GM18873 (cell line): Measurements from ENCODE around the gene IWS1.
A peak's percentile ranks its signal among the peaks of the same experiment; 100 is the strongest.
"Not testable (repeated sequence)": the region's sequence is repeated elsewhere in the genome, so short reads cannot be mapped to it uniquely, and the experiment has no call there.

Source experiments
- ATAC-seq: cut with Tn5 transposase; IDR thresholded peaks from one replicate; pipeline ENCODE4 v1.9.1; 2021; ENCODE audit warnings: mild to moderate bottlenecking, moderate library complexity, moderate number of reproducible peaks; ENCODE audit not compliant: unreplicated experiment, low FRiP score

IWS1 gene

DNA sequence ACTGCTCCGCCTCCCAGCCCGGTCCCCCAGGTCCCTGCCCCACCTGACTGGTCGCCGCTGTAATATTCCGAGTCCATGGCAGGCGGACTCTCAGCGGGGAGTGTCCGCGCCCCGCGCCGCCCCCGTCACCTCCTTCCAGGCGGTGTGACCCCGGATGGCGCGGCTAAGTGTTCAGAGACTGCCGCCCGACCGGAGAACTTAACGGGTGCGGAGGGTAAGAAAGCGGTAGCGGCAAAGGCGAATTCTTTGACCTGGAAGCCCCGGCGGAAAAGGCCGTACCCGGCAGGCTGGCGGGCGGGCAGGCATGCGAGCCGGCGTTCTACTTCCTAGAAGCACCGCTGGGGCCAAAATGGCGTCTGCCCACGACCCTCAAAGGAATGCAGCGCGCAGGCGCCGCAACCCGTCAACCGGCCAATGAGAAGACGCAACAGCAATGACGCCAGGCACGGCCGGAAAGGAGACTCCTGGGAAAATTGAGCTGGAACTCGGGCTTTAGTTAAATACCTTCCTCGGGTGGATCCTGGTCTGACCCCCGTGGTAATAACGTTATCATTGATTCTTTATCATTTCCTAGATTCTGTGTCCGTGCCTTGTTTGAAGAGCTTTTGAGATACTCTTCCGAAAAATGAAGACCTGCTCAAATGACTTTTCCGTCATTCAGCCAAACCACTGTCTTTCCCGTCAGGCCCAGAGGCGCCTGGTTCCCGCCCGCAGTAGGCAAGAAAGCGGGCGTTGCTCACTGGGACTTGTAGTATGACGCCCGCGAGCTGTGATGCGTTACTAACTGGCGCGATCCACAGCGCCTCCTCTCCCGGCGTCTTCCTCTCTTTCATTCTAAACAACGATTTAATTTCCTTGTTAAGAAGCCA is at the start of gene IWS1:
TSS of gene IWS1 (minus strand) at position 358 of the 869 bp plus-strand sequence. CDS start at position 77, 281 bp downstream.
- ATAC-seq: peak; percentile 78

DNA sequence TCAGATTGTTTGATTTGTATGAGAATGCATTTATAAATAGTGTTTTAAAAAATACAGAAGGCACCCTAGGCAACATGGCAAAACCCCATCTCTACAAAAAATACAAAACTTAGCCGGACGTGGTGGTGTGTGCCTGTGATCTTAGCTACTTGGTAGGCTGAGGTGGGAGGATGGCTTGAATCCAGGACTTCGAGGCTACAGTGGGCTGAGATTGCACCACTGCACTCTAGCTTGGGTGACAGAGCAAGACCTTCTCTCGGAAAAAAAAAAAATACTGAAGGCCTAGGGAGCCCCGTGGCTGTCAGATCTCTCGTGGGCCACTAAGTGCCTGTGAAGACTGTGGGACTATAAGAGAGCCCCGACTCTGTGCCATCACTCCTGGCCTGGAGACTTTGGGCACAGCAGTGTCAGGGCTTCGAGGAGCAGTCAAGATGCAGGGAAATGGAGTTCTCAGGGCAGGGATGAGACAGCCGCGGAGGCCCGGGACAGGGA is 49.7 kb upstream of the IWS1 start:
- no peak for ATAC-seq

DNA sequence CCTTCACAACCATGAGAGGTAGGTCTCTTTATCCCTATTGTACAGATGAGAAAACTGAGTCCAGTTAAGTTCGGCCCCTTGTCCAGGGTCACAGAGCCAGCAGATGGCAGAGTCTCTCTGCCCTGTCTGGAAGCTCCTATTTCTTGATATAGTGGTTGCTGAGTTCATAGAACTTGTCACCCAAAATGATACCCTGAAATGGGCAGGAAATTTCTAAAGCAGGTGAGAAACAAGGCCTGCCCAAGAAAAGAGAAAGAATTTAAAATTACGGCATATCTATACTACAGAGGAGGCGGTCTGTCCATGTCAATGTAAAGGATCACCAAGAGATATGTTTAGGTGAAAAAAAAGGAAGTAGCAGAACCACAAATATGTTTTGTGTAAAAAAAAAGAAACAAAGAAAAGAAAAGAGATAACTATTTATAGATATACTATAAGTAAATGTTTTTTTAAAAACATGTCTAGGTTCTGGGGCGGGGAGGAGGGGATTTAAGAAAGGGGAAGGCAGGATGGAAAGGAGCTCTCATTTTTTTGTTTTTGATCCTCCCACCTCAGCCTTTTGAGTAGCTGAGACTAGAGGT is 49.0 kb upstream of the IWS1 start:
- no peak for ATAC-seq

DNA sequence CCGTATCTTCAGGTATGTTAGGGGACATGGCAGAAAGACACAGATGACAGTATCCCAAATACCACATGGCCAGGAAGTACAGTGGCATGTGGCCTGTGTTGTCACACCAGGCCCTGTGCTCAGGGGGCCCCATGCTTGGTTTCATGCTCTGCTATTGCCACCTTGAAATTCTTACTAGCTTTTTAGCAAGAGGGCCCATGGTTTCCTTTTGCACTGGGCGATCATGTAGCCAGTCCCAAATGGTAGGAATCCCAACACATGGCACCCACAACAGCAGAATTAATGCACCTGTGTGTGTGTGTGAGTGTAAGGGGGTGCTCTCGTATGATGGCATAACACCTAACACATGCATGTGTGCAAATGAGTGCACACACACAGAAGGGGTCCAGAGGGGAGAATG is 48.4 kb upstream of the IWS1 start:
- no peak for ATAC-seq

DNA sequence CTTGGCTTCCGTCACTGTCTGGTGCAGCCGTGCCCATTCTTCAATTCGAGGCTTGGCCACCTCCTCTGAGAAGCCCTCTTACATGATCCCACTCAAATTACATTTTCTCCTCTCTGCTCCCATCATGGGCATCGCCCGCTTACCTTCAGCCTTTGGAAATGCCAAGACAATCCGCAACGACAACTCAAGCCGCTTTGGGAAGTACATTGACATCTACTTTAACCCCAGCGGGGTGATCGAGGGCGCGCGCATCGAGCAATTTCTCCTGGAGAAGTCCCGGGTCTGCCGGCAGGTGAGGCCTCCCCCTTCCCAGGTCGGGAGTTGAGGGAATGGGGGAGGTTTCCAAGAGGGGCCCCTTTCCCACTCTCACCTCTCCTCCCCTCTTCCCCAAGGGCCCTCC is 47.5 kb upstream of the IWS1 start:
- no peak for ATAC-seq

DNA sequence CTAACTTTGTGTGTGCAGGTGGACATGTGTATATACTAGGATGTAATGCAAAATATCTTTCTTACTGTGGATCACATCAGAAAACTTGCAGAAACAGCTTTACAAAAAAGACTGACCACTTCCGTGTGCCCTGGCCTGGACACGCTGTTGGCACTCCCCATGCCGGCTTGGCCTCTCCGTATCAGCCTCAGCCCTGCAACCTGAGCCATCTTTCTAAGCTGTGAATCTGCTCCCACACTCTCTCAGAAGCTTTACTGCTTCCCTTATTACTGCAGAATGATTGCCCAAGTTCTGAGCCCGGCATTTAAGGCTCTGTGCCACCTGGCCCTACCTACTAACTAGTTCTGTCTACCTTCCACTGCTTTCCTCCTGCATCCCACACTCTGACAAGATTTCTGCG is 47.0 kb upstream of the IWS1 start:
- ATAC-seq: no peak

DNA sequence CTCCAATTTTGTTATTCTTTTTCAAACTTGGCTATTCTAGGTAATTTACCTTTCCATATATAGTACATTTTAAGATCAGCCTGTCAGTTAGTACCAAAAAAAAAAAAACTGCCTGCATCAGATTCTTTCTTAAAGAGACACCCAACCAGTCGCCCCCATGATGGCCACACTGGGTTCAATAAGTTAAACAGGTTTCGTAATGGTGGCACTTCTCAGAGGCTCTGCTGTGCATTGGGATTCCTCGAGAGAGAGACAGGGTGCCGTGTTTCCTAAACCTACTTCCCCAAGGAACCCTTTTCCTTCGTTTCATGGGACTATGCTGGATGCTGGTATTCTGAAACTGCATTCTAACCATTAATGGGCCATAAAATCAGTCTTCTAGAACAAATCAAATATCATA is 46.6 kb upstream of the IWS1 start:
- no peak for ATAC-seq

DNA sequence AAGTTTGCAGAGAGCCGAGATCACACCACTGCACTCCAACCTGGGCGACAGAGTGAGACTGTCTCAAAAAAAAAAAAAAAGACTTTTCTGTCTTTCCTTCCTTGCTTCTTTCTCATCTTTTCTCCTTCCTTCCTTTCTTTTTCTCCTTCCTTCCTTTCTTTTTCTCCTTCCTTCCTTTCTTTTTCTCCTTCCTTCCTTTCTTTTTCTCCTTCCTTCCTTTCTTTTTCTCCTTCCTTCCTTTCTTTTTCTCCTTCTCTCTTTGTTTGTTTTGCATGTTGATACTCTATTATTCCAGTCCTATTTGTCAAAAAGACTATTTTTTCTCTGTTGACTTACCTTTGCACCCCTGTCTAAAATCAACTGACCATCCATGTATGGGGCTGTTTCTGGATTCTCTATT is 46.1 kb upstream of the IWS1 start:
- not testable (repeated sequence) for ATAC-seq

DNA sequence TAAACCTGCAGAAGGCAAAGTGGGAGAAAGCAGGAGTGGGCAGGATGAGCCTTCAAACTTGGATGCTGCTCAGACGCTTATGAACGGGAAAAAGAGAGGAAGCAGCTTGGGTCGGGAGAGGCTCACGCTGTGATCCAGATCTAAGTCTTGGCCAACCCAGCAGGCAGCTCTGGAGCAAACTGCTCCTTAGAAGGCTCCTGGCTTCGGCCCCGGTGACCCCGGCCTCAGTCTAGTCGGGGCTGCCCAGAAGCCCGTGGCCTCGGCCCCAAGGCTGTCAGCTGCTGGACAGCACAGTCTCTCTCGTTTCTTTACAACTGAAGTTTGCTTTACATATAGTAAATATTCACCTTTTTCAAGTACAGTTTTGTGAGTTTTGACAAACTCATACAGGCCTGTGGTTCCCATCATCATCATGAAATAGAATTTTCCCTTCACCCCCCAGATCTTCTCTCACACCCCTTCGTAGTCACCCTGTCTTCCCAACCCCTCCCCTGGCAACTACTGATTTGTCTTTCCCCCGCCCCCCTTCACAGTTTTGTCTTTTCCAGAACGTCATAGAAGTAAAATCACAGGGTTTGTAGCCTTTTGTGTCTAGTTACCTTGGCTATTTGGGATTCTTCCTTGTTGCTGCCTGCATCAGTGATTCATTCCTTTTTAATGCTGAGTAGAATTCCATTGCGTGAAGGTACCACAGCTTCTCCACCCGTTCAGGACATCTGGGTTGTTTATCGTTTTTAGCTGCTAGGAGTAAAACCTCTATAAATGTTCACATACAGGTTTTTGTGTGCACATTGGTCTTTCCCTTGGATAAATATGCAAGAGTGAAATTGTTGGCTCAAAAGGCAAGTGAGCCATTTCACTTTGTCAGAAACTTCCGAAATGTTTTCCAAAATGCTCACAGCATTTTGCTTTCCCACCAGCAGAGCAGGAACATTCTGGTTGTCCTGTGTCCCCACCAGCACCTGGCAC is 44.3 kb upstream of the IWS1 start:
- no peak for ATAC-seq

DNA sequence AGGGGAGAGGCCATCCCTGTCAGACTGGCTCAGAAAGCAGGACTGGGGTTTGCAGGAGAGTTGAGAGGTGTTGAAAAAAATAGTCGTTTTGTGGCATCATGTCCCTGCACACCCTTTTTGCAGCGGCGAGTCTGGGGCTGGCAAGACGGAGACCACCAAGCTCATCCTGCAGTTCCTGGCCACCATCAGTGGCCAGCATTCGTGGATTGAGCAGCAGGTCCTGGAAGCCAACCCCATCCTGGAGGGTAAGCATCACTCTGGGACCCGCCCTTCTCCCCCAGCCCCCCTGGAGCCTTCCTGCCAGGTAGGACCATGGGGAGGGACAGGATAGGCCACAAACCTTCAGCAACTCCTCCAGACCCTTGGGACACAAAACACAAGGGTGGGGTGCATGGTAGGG is 43.4 kb upstream of the IWS1 start:
- ATAC-seq: no peak

DNA sequence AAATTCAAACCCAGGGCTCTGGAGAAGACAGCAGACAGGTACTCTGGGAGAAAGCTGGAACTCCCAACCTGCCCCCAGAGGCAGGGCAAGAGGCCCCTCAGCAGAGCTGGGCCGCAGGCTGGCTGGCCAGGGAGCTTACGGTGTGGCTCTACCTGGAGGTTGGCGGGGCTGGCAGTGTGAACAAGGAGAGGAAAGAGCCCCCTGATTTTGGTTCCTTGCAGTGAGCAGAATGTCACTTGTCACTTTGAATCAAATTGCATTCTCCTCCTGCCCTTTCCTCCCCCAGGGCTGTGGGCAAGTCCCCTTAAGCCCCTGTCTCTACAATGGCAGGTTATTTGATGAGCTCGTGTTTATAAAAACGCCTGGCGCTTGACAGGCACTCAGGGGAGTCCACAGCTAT is 41.8 kb upstream of the IWS1 start:
- no peak for ATAC-seq

DNA sequence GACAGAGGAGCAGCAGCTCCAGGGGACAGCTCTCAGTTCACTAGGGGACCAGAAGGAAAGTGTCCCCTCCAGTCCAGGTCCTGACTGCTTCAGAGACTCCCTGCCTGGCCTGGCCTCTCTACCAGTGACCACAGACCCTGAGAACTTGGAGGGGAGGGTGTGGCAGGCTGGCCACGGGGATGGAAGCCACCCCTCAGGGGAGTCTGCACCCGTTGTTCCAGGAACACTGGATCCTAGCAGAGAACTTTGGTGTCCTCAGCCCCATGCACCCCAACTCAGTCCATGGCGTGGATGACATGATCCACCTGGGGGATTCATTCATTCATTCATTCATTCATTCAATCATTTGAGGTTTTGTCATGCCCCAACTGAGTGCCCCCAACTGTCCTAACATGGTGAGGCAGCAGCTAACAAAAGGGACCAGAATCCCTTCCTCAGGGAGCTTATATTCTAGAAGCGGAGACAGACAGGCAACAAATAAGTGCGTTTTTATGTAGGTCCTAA is 41.1 kb upstream of the IWS1 start:
- no peak for ATAC-seq

DNA sequence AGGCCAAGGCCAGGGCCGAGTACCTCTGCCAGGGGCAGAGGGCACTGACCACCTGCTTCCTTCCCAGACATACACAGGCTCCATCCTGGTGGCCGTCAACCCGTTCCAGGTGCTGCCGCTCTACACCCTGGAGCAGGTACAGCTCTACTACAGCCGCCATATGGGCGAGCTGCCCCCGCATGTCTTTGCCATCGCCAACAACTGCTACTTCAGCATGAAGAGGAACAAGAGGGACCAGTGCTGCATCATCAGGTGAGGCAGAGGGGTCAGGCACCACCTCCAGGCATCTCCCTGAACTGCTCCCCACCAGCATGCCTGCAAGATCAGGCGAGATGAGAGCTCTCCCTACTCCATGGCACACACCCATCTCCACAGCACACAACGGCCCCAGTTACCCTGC is 40.3 kb upstream of the IWS1 start:
- ATAC-seq: no peak

DNA sequence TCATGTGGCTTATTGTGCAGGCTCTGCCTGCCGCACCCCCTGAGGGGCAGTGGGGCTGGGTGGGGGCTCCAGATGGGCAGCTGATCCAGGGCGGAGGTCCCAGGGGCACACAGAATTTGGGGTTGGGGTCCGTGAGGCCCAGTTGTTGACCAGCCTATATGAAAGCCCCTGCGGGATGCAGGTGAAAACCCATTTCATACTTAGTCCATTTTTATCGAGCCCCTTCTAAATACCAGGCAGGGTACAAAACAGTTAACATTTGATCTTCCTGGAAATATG is 39.8 kb upstream of the IWS1 start:
- ATAC-seq: no peak

DNA sequence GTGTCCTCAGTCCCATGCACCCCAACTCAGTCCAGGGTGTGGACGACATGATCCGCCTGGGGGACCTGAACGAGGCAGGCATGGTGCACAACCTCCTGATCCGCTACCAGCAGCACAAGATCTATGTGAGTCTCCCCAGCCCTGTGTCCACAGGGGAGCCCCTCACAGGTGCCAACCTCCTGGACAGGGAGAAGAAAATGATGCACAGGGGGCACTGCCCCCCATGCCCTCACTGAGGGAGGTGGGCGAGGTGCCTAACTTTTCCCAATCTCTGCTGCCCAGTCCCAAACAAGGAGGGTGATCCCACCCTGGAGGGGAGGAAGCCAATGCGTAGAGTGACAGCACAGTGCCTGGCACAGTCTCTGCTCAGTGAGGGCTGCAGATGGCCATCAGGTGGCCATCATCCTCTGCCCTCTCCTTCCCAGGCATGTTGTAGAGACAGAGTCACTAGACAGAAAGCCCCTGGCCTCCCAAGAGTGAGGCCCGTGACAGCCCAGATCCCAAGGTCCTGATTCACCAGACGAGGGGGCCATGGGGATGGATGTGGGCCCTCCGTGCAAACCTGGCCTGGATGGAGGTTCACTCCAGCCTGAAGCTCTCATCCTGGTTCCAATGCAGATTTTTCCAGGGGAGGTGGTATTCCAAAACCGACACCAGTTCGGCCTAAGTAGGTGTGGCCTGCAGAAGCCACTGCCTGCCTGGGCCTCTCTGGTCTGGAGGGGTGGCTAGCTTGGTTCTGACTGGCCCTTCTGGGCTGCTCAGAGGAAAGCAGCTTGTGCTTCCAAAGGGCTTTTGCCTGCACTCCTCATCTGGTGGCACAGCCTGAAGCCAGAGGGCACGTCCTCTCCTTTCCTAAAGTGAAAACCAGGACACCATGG is 39.2 kb upstream of the IWS1 start:
- ATAC-seq: no peak

DNA sequence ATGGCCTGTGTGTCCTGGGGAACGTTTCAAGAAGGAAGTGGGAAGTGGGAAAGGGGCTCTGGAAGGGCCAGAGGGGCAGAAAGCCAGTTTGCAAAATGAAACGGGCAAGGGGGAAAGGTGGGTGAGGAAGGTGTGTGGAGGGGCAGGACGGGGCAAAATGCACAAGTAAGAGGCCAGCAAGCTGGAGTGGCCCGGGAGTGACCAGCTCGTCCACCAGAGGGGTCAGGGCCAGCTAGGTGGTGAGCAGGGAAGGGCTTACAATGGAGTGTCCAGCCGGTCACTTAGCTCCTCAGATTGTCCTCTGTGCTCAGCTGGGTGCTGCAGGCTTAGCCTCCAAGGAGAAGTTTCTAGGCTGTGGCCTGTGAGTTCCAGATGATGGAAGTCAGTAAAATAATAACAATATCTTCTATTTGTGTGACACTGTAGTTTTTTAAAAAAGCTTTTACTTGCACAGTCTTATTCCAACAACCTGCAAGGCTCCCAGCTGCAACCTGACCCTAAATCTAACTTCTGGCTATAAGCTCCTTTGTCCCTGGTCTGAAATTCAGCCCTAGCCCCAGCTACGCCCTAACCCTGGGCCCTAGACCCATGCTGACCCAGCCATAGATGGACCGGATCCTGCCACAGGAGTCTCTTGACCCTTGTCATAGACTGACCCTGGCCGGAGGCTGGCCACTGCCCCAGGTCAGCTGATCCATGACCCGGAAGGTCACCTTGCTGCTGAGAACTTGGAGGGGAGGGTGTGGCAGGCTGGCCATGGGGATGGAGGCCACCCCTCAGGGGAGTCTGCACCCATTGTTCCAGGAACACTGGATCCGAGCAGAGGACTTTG is 38.4 kb upstream of the IWS1 start:
- ATAC-seq: no peak

DNA sequence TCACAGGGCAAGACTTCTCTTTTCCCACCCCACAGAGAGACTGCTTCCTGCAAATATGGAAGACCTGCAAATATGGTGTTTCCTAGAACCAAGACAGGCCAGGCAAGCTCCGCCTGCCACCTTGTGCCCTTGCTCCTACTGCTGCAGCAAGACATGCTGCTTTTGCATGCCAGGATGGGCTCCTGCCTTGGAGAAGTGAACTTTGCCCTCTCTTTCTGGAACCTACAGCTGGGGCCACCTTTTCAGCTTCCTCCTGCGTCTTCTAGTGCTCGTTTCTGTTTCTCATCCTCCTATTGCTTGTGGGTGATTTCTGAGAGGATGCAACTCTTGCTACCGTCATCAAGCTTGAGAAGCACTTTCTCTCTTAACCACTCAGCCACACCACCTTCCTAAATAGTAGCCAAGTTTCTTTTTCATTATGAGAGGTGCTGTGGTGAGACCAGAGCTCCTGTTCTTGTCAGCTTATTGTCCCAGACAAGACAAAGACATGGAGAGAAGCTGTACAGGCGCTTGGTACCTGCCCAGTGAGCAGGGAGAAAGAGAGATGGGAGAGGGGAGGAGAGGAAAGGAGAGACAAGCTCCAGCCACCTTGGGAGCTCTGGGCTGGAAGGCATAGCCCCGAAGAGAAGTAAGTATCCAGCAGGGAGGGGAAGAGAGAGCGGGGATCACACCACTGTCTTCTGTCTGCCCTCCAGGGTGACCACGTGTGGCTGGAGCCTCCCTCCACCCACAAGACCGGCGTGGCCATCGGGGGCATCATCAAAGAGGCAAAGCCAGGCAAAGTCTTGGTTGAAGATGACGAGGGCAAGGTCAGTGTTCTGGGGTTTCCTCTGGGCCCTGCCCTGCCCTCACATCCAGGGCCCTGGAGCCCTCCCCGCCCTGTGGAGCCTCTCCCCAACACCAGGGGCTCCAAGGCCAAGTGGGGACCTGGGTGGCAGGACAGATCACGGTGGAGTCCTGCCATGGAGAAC is 37.5 kb upstream of the IWS1 start:
- peak; percentile 99 for ATAC-seq

DNA sequence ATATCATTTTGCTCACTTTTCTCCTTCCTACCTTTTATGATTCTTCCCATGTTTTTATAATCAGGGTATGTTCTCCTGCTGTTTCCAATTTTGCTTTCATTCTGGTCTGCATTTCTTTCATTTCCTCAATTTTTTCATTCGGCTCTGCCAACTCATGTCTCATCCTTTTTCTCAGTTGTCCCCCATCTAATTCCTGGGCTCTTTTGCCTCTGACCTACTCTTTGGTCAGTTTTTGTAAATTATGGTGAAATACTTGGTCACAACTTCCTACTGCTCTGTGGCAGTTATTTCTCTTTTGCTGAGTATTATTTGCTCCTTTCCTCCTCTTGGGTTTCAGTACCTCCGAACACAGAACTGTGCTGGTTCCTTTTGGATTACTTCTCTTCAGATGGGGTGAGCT is 36.6 kb upstream of the IWS1 start:
- ATAC-seq: no peak
